ENCODE measurements around the gene ADAM23.

The ADAM23 gene

DNA sequence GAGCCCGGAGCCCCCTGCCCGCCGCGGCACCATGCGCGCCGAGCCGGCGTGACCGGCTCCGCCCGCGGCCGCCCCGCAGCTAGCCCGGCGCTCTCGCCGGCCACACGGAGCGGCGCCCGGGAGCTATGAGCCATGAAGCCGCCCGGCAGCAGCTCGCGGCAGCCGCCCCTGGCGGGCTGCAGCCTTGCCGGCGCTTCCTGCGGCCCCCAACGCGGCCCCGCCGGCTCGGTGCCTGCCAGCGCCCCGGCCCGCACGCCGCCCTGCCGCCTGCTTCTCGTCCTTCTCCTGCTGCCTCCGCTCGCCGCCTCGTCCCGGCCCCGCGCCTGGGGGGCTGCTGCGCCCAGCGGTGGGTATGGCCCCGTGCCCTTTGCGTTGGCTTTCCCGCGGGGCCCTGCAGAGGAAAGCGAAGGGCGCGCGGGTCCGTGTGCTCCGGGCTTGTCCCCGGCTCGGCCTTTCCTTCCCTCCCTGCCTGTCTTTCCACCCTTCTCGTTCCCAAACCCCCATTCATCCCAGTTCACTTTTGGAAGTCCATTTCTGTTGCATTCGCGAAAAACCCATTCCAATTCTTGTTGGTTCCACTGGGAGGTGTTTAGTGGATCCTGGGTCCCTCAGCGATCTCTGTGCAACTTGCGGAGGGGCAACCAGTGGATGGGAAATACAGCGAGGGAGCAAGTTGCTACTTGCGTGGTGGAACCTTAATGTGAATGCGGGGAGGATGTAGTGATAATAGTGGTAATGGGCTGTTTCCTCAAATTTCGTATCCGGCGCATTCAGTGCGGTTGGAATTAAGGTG lies 599 bp downstream of the ADAM23 start:
- DNase-seq = peak; percentile 49

DNA sequence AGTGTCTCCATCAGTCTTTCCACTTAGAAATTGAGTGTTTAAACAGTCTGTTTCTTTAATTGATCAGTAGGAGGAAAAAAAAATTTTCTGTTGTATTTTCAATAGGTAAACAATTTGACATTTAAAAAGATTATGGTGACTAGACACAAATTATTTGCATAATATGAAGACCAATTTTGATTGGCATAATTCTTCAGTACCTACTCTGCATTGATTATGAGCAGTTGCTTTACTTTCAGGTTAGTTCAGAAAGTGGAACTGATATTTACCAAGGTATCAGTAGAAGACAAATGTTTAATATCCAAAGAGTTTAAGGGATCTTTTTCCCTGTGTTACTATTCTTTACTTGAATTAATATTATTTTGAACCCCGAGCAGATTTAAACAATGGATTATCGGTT lies 2.6 kb downstream of the ADAM23 start:
- no peak for DNase-seq

DNA sequence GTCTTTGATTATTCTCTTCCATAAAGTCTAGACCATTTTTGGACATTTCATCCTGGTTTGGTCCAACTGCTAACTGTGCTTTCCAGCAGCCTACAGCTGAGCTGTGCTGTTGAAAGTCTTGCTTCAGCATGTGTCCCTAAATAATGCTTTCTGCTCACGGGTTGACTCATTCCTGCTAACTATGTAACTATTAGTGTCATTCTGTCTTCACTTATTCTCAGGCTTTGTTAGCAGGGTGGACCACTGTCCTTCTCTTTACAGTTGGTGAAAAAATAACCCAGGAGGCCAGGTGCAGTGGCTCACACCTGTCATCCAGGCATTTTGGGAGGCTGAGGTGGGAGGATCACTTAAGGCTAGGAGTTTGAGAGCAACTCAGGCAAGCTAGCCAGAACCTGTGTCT lies 8.9 kb downstream of the ADAM23 start:
- DNase-seq = no peak

DNA sequence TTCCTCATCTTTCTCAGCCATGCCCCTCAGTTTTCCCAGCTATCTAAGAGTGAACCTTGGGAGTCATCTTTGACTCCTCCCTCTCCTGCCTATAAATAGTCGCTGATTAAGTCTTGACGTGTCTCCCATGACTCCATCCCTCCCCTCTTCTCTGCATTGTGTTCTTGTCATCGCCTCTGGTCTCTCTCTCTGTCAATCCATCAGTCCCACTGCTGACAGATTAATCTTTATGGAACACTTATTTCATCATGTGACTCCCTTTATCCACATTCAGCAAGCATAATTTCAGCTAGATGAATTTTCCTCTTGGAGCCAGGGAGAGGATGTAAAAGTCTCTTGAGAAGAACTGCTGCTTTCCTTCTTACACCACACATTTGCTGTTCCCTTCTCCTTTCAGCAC lies 9.4 kb downstream of the ADAM23 start:
- DNase-seq = no peak

DNA sequence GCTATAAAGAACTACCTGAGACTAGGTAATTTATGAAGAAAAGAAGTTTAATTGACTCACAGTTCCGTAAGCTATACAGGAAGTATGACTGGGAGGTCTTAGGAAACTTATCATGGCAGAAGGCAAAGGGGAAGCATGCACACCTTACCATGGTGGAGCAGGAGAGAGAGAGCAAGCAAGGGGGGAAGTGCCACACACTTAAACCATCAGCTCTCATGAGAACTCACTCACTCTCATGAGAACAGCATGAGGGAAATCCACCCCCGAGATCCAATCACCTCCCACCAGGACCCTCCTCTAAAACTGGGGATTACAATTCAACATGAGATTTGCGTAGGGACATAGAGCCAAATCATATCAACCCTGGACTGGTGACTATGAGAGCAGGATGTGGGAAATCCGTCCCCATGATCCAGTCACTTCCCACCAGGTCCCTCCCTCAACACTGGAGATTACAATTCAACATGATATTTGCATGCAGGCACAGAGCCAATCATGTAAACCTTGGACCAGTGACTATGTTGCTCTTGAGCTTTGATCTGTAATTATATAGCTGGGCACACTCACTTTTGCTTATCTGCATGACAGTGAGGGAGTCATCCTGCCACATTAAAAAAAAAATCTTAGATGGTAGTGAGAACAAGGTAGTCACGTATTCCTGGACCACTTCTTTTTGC lies 12.9 kb downstream of the ADAM23 start:
- peak; percentile 7 for DNase-seq

DNA sequence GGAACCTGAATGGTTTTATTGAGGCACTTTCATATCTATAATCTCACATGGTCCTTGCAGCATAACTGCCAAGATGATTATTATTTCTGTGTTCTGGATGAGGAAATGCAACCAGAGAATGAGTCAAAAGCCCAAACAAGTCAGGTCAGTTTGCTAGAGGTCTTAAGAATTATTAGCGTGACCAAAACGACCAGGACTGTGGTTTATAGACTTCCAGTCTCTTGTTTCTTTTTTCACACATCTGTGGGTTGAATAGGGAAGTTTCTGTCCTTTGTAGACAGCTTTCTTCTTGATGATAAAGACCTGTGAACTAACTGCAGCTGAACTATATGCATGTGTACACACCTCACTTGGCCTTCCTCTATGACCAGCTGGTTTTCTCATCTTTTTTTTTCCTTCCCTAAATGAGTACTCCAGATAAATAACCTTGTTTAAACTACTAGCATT lies 13.9 kb downstream of the ADAM23 start:
- no peak for DNase-seq

DNA sequence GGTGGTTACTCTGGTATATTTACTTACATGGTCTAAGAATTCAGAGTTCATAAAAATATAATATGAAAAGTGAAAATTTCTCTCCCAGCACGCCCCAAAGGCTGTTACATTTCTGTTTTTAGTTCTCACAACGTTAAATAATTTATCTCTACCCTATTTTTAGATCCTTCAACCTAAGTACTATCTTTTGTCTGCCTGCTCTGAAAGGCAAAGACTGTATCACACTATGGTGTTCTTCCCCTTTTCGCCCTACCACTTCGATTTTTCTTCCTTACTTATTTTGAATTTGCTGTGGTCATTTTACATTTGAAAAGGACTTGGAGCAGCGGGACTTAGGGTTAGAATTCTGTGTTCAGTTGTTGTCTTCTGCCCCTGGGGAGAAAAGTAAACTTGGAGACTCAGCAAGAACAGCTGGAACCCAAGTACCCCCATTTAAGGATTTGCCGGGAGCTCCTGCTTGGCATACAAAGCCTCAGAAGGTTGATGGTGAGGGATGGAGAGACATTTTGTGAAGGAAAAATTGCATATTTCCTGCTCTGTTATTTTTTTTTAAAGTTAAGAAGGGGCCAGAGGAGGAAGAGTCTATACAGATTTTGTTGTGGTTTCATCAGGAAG lies 19.0 kb downstream of the ADAM23 start:
- DNase-seq = no peak

DNA sequence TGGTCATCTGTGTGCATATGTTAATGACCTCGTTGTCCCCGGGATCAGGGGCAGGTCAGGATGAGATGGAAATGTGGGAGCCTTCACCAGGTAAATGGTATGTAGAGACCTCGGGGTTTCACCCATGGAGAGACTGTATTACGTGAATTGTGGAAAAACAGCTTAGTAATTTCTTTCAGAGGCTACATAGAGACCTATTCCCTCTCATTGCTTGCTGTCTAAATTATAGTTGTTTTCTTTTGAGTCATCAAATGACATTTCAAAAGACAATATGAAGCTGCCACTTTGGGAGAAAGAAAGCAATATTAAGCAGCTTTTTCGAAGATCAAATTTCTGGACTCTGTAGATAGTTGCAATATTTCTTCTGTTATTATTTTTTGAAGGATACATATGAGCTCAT lies 20.4 kb downstream of the ADAM23 start:
- DNase-seq = no peak

DNA sequence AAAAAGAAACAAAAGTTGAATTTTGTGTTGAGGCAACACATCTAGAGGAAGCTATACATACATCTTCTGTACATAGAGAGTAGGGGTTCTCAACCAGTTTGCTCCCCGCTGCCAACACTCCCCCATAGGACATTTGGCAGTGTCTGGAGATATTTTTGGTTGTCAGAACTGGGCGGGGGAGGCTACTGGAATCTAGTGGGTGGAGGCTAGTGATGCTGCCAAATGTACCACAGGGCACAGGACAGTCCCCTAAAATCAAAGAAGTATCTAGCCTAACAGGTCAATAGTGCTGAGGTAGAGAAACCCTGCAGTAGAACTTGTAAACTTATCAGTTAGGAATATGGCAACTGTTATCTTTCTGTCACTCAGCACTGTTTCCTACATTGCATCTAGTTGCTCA lies 21.3 kb downstream of the ADAM23 start:
- no peak for DNase-seq

DNA sequence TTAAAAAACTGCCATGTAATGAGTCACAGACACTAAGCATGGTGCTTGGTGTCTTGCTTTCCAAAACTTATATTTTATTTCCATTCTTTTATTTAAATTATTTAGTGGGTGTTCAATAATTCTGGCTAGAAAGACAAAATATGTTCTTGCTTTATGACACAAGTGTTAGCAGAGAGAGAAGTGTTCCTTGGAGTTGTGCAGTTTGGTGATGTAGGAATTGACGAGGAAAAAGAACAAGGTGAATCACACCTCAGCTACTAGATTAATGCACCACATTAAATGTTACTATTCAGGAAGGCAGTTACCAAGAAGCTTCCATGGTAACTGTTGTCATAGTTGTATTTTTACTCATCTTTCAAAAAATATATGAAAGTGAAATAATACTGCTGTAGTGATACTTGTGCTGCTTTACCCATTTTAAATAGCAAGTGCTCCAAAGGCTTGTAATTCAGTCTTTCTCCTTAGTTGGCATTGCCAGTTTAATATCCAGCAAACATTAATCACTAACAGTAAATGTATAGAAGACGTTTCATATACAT lies 28.3 kb downstream of the ADAM23 start:
- no peak for DNase-seq

DNA sequence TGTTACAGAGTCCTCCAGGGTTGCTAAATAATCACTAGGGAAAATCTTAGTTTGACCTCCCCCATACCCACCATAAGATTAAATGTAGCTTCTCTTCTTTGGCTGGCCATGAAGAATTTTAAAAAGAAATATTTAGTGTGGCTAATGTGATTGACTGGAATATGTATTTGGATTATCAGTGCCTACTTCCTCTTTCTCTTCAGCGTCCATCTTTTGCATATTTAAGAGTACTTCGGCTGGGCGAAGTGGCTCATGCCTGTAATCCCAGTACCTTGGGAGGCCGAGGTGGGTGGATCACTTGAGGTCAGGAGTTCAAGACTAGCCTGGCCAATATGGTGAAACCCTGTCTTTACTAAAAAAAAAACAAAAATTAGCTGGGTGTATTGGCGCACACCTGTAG lies 28.8 kb downstream of the ADAM23 start:
- no peak for DNase-seq

DNA sequence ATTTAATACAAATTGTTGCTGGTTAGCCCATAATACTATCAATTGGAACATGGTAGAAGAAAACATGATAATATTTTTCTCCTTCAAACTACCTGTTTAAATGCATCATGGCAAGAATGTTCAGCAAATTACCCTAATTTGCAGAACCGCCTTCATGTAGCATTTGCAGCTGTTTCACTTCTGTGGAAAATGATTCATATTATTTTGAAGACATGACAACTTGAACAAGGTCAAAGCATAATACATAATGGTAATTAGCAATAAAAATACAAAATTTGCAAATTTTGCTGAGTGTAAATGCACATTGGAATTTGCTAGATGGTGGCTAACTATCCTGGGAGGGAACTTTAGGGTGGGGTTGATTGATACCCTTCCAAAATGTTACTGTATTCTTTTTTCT lies 30.8 kb downstream of the ADAM23 start:
- DNase-seq = no peak

DNA sequence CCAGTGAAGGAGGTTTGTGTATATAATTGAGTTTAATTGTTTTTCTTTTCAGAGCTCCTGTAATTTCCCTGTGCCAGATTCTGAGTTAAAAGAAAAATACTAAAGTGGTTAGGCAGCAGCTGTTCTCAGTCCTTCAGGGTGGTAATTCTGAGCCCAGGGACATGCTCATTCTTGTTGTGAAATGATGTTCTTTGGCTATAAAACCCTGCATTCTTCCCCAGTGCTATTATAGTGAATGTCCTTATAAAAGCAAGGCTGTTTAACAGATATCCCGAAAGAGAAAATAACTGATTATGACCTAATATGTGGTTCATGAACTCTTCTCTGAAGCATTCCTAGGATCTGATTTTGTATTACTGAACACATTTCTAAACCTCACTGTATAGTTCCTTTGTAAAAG lies 34.0 kb downstream of the ADAM23 start:
- no peak for DNase-seq

DNA sequence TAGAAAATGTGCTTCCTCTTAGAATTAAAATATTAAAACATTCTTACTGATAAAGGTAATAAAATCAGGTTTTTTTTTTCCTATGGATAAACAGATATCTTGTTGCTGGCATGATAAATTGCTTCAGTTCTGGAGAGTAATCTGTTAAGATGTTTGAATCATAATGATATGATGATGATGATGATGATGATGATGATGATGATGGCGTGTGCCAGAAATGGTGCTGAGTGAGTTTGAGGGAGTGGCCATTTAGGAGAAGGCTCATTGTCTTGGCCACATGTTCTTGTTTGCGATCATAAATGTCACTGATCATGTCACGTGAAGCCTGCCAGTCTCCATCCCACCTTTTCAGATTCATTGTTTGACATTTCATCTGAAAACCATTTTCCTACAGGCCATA lies 35.0 kb downstream of the ADAM23 start:
- no peak for DNase-seq

DNA sequence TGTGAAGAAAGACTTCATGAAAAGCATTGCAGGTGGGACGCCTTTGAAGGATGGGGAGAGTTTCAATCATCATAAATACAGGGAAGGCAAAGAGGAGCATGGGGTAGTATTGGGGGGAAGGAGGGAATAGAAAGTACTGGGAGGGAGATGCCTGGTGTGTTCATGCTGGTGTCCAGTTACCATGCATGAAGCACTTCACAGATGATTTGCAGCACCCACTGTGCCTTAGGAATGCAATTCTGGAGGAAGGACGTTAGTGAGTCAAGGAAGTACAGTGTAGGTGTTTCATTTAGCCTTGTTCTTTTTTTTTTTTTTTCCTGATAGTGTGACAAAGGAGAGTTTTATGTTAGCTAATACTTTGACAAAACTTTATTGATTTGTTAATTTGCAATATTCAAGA lies 36.8 kb downstream of the ADAM23 start:
- DNase-seq = no peak

DNA sequence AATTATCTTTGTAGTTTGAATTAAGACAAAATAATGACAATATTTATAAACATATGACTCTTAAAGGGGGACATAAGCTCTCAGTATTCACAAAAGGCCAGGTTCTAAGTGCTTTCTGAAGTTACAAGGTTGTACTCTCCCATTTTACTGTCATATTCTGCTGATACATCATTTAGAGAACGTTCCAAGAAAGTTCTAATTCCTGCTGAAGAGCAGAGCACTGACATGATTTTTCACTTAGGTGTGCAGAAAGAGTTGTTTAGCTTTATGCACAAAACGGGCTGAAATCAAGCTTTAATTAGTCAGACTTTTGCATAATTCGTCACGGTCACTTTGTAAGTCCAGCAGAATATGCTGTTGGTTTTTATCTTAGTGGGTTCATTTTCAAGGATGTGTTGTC lies 37.3 kb downstream of the ADAM23 start:
- DNase-seq = no peak

DNA sequence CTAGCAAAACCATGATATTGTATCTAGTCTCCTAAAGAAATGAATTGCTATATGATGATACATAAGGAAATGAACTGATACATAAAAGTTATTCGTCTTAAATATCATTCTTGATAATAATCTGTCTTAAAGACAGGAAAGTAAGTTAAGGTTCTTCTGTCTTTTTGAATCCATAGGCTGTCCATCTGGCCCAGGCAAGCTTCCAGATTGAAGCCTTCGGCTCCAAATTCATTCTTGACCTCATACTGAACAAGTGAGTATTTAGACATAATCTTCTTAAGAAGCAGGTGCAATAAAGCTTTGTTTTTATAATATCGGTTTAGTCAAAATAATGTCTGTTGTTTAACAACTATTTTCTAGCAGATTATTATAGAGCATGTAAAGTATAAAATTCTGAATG lies 37.7 kb downstream of the ADAM23 start:
- no peak for DNase-seq

DNA sequence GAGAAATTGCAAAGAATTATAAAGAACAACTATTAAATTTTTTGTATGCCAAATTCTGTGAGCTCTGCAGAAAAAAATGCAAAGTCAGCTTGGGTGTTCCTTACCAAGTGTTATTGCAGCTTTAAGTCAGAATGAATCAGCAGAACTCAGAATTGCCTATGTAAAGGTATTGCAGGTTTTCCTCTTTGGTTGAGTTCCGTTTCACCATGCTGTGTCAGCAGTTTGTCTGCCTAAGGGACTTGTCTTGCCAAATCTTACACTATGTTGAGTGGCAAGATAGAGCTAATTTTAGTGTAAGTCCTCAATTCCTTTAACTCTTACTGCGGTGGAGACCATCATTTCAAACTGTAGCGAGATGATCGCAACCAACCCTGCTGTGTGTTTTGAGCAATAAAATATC lies 38.8 kb downstream of the ADAM23 start:
- no peak for DNase-seq

DNA sequence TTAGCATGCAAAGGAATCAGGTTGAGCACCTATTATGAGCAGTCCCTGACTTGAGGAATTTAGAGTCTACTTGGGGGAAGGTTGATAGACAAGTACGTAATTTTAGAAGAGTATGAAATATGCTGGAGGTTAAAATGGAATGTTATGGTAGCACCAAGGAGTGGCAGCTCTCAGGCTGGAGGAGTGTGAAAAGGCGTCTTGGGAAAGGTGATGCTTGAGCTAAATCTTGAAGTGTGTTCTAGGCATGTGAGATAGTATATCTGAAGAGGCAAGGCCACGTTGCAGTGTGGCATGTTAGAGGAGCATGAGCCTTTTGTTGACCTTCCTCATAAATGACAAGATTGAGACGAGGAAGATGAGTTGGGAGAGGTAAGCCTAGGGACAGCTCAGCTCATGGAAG lies 39.3 kb downstream of the ADAM23 start:
- DNase-seq = no peak

DNA sequence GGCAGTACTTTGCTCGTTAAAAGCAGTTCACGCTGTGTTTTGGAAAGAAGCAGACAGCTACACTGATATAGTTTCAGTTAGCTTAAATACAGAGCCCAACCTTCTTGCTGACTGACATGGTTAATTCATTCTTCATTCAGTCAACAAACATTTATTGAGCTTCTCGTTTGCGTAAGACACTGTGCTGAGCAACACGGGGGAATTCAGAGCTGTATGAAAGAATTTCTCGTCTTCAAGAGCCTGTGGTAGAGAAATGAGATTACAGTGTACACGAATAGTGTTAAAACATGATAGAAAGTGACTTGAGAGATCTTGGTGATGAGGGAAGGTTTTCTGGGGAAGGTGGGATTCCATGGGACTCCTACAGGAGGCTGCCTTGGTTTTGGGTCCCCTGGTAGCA lies 44.7 kb downstream of the ADAM23 start:
- DNase-seq = no peak

DNA sequence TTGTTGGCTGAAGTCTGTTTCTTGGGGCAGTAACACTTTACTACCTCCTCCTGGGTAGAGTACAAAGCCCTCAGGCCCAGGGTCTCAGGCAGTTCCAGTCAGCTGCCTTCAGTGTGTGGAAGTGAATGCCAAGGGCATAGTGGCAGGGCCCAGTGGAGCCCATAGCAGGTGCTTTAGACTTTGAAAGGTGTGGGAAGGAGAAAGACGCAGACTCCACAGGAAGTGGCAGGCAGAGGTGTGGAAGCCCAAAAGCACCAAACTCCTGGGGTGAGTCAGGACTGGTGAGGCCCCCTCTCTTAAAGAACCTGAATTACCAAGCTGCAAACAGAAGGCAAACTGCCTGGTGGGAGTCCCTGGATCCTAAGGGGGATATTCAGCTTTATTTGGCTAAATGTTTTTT lies 45.3 kb downstream of the ADAM23 start:
- no peak for DNase-seq

DNA sequence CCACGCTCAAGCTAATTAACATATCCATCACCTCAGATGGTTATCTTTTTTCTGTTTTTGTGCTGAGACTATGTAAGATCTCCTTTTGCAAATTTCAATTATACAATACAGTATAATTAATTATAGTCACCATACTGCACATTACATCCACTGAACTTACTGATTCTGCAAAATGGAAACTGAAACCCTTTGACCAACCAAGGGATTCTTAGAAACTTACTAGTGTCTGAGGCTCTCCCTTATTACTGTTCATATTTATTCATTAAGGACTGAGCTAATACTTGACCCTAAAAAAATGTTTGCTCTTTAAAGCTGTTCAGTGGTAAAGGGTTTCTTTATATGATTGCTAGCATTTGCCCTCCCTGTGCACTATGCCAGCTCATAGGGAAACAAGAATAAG lies 50.7 kb downstream of the ADAM23 start:
- no peak for DNase-seq

DNA sequence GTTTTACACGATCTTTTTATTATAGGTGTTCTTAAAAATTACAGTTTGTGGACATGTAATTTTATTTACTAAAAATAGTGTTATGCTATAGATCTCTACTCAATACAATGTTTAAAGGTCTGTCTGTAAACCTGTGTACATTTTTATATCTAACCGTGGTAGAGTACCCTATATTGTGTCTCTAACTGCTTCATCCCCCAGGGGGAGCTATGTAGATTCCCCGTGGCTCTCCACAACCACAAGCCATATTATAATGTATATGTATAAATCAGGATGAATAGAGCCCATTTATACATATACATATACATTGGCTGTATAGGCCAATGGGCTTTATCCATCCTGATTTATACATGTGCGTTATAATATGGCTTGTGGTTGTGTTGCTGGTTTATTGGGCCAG lies 59.4 kb downstream of the ADAM23 start:
- DNase-seq = no peak

DNA sequence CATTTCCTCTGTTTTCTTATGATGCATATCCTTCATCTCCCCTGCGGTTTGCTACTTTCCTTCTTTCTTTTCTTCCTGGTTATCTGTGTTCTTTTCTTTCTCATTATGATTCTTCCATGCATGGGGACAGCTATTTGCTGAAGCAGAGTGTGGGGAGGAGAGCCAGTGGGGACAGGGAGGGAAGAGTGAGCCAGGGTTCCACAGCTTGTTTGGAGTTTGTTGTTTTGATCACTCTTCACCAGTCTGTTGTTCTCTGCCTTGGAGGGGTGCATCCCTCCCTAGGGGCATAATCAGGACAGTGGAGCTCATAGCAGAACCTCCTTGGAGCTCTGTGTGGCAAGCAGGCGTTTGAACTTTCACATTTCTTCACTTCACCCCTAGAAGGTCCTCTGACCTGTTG lies 68.0 kb downstream of the ADAM23 start:
- DNase-seq = no peak
